PC-3 (cell line): ENCODE measurements around the gene FOXA3. TPM values are rescaled to one million over a fixed set of nuclear protein-coding genes. Genes with fewer than 3 reads are reported as not detected.
A peak's percentile ranks its signal among the peaks of the same experiment; 100 is the strongest.

Experiments
- ATAC-seq: fragments of 200-7000 bp; cut with Tn5 transposase; 2 replicates; pipeline ENCODE4 v1.9.1; 2020; ENCODE audit warnings: mild to moderate bottlenecking, moderate library complexity
- BruUV-seq: library from RNA; stranded (reverse); fragments of 400-500 nt; replicated peaks from 2 replicates; lab custom pipeline; 2021; lab: Mats Ljungman, UMichigan
- CTCF ChIA-PET: fragments of 300-600 bp; sonication (Branson Sonifier 250); formaldehyde crosslinking; loops from one replicate; lab custom pipeline; 2022; ENCODE audit warnings: antibody characterized with exemption; lab: Charles Lee
- POLR2A ChIA-PET: fragments of 300-600 bp; sonication (Branson Sonifier 250); formaldehyde crosslinking; loops from one replicate; lab custom pipeline; 2022; ENCODE audit warnings: antibody characterized with exemption; ENCODE audit not compliant: unreplicated experiment; lab: Charles Lee
- DNase-seq: peaks from one replicate; pipeline ENCODE4 v3.0.0-alpha.2; 2015
- H2AFZ ChIP-seq: fragments of 300-600 bp; sonication (generic); 2 replicates; pipeline ENCODE4 v1.6.0; 2016; ENCODE audit warnings: antibody characterized with exemption, low read length
- H3F3A ChIP-seq: fragments of 300-600 bp; sonication (generic); one replicate; pipeline ENCODE4 v1.6.0; 2017; ENCODE audit warnings: antibody characterized with exemption, low read length, control low read depth, mild to moderate bottlenecking; ENCODE audit not compliant: unreplicated experiment
- H3K27ac ChIP-seq: fragments of 300-600 bp; sonication (generic); 2 replicates; pipeline ENCODE4 v1.5.1; 2016; ENCODE audit warnings: mild to moderate bottlenecking, low read length
- H3K27me3 ChIP-seq: fragments of 300-600 bp; sonication (generic); 2 replicates; pipeline ENCODE4 v1.6.1; 2016; ENCODE audit warnings: low read length, mixed read lengths
- H3K36me3 ChIP-seq: fragments of 300-600 bp; sonication (generic); 2 replicates; pipeline ENCODE4 v1.6.1; 2016; ENCODE audit warnings: low read depth, mixed run types, low read length, mixed read lengths
- H3K4me1 ChIP-seq: fragments of 300-600 bp; sonication (generic); 2 replicates; pipeline ENCODE4 v1.5.1; 2016; ENCODE audit warnings: low read length; ENCODE audit not compliant: insufficient read depth
- H3K4me2 ChIP-seq: fragments of 300-600 bp; sonication (generic); 2 replicates; pipeline ENCODE4 v1.6.0; 2016; ENCODE audit warnings: low read length
- H3K4me3 ChIP-seq: fragments of 300-600 bp; sonication (generic); 2 replicates; pipeline ENCODE4 v1.5.1; 2016; ENCODE audit warnings: mild to moderate bottlenecking, low read length, mixed read lengths
- H3K79me2 ChIP-seq: fragments of 300-600 bp; sonication (generic); 2 replicates; pipeline ENCODE4 v1.6.1; 2017; ENCODE audit warnings: low read length, mixed read lengths
- H3K9ac ChIP-seq: fragments of 300-600 bp; sonication (generic); 2 replicates; pipeline ENCODE4 v1.6.0; 2016; ENCODE audit warnings: mild to moderate bottlenecking, low read length
- H3K9me2 ChIP-seq: fragments of 300-600 bp; sonication (generic); replicated peaks from 2 replicates; pipeline ENCODE4 v1.6.1; 2016; ENCODE audit warnings: mixed run types, low read length, mixed read lengths
- H3K9me3 ChIP-seq: fragments of 300-600 bp; sonication (generic); 2 replicates; pipeline ENCODE4 v1.6.1; 2016; ENCODE audit warnings: low read length, mixed read lengths
- H4K20me1 ChIP-seq: fragments of 300-600 bp; sonication (generic); 2 replicates; pipeline ENCODE4 v1.6.1; 2016; ENCODE audit warnings: low read length, mixed read lengths
- CTCF ChIP-seq: fragments of 300-600 bp; sonication (generic); conservative IDR thresholded peaks from 2 replicates; pipeline ENCODE4 v1.5.1; 2017; ENCODE audit warnings: antibody characterized with exemption, low read depth, mild to moderate bottlenecking, low read length
- EZH2 ChIP-seq: fragments of 300-600 bp; sonication (generic); IDR thresholded peaks from one replicate; pipeline ENCODE4 v1.6.1; 2017; ENCODE audit warnings: antibody characterized with exemption, mild to moderate bottlenecking, low read length; ENCODE audit not compliant: unreplicated experiment
- EZH2phosphoT487 ChIP-seq: fragments of 300-600 bp; sonication (generic); IDR thresholded peaks from 2 replicates; pipeline ENCODE4 v1.6.1; 2018; ENCODE audit warnings: mild to moderate bottlenecking, antibody characterized with exemption, low read length, borderline replicate concordance
- intact Hi-C: fragments of 100-400 bp; cut with micrococcal nuclease; formaldehyde crosslinking; loops from 2 replicates; pipeline ENCODE4 v1.9.0; 2023
- total RNA-seq: library from RNA; depleted of rRNA; stranded (reverse); fragments of >200 nt; gene quantifications from 2 replicates; pipeline ENCODE4 v1.2.3, GENCODE V29; 2014

Gene FOXA3
- total RNA-seq, 1 experiment from 2014 or later: 0.33 TPM

DNA sequence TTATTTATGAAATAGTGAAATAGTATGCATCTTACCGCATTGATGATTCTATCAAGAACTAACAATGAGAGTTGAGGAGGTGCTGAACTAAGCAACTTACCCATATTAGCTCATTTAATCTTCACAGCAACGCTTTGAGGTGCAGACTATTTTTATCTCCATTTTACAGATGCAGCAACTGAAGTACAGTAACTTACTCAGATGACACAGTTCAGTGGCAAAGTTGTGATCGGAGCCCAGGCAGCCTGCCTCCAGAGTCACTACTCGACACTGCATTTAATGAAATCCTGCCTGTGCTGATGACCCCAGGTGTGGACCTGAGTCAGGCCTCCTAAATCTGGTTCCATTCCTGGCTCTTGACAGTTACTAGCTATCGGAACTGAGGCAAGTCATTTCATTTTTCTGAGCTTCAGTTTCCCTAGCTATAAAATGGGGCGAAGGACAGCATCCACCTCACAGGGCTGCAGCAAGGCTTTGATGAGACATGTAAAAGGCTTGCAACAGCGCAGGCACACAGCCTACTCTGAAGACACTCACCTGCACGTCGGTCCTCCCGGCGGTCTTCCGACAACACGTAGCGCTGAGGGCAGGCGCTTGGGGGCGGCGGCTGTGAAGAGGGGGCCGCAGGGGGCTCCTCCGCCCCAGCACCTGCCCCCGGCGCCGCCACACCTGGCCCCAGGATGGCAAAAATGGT, 36.8 kb downstream of the FOXA3 start:
- BruUV-seq: no TSS peak
- Histone ChIP-seq H3K27me3 (no peaks in the 10 kb centered on the region), H3K4me3 (peak overlapping the region; percentile 85), H3K9me3 (no peaks in the 10 kb centered on the region), H4K20me1 (no peaks in the 10 kb centered on the region), H3K9me2 (no peaks in the 10 kb centered on the region), H3K4me2 (peak overlapping the region; percentile 93), H3K4me1 (peaks cover 7% of the 10 kb centered on the region; the same call in 1 of the 2 replicates), H3K9ac (no peak overlapping the region), H3F3A (no peaks in the 10 kb centered on the region), H3K36me3 (no peaks in the 10 kb centered on the region), H3K79me2 (peaks cover 10% of the 10 kb centered on the region; the same call in 1 of the 2 replicates), H3K27ac (no peak overlapping the region), H2AFZ (peak overlapping the region; percentile 64; the same call in 1 of the 2 replicates)
- ATAC-seq: no peak
- no peak for DNase-seq
- intact Hi-C loops: no loop called here
- TF ChIP-seq CTCF (no peak), EZH2phosphoT487 (no peak), EZH2 (no peak)
- POLR2A ChIA-PET: no interaction called here
- CTCF ChIA-PET: no interaction called here

DNA sequence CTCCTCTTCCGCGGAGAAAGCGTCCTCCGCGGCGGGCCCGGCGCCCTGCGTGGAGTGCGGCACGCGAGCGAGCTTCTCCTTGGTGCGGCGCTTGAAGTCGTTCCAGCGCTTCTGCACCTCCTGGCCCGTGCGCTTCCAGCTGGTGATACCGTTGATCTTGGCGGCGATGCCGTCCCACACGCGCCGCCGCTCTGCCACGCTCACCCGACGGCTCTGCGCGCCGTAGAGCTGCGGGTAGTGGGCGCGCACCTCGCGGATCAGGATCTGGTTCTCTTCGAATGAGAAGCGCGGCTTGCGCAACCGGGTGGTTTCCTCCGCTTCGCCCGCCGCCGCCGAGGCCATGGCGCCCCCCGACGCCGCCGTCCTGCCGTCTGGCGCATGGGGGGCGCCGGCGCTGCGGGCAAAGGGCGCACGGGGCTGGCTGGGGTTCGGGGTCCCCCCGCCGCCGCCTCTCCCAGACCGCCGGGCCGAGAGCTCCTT, 37.3 kb downstream of the FOXA3 start:
- Histone ChIP-seq H3K36me3 (no peaks in the 10 kb centered on the region), H3F3A (no peaks in the 10 kb centered on the region), H4K20me1 (no peaks in the 10 kb centered on the region), H3K4me2 (peak overlapping the region; percentile 93), H3K9ac (no peak overlapping the region; the same call in 1 of the 2 replicates), H2AFZ (peak overlapping the region; percentile 64), H3K4me3 (peak overlapping the region; percentile 85), H3K4me1 (peaks cover 9% of the 10 kb centered on the region), H3K27ac (no peak overlapping the region), H3K79me2 (peaks cover 10% of the 10 kb centered on the region; the same call in 1 of the 2 replicates), H3K9me2 (no peaks in the 10 kb centered on the region), H3K9me3 (no peaks in the 10 kb centered on the region), H3K27me3 (no peaks in the 10 kb centered on the region)
- intact Hi-C loops: no loop called here
- no peak for ATAC-seq
- TF ChIP-seq EZH2phosphoT487: no peak
- no peak for TF ChIP-seq CTCF
- TF ChIP-seq EZH2: no peak
- DNase-seq: no peak
- BruUV-seq: no TSS peak
- ChIA-PET CTCF (no interaction called here), POLR2A (no interaction called here)
